Small intestine (tissue), 7 donors: ENCODE measurements around the gene NAPSA. TPM values are rescaled to one million over a fixed set of nuclear protein-coding genes. Genes with fewer than 3 reads are reported as not detected.

Experiments used
- DNase-seq, 2 donors: peaks; one replicate each; pipeline versions ENCODE4 v3.0.0 to v3.0.0-alpha.2; 2013
- FAIRE-seq: peaks from 2 replicates; lab custom pipeline; 2012; peaks lifted over from hg19 to GRCh38; lab: Jason Lieb, UNC
- H3K27ac ChIP-seq, 3 donors: one replicate each; pipeline ENCODE4 v1.5.1; 2013; ENCODE audit warnings: low read length in 2 of 3, mild to moderate bottlenecking in 2 of 3, control low read depth in 1 of 3, inconsistent platforms in 1 of 3, low read depth in 1 of 3, moderate library complexity in 1 of 3
- H3K27me3 ChIP-seq, 3 donors: one replicate each; pipeline ENCODE4 v1.6.1; 2013; ENCODE audit warnings: low read length in 3 of 3, inconsistent platforms in 1 of 3; ENCODE audit not compliant: control insufficient read depth in 3 of 3, insufficient read depth in 3 of 3
- H3K36me3 ChIP-seq, 3 donors: one replicate each; pipeline ENCODE4 v1.6.1; 2013; ENCODE audit warnings: low read length in 3 of 3, inconsistent platforms in 1 of 3, low read depth in 1 of 3, mild to moderate bottlenecking in 1 of 3, moderate library complexity in 1 of 3; ENCODE audit not compliant: control insufficient read depth in 3 of 3, insufficient read depth in 2 of 3
- H3K4me1 ChIP-seq, 3 donors: one replicate each; pipeline ENCODE4 v1.6.1; 2013; ENCODE audit warnings: low read length in 2 of 3, inconsistent platforms in 1 of 3, low read depth in 1 of 3, mild to moderate bottlenecking in 1 of 3, moderate library complexity in 1 of 3; ENCODE audit not compliant: control insufficient read depth in 3 of 3, insufficient read depth in 2 of 3
- H3K4me3 ChIP-seq, 3 donors: one replicate each; pipeline ENCODE4 v1.5.1; 2013; ENCODE audit warnings: low read length in 3 of 3, control low read depth in 1 of 3, inconsistent platforms in 1 of 3, low read depth in 1 of 3, mild to moderate bottlenecking in 1 of 3, moderate library complexity in 1 of 3
- H3K9me3 ChIP-seq, 2 donors: one replicate each; pipeline ENCODE4 v1.6.1; 2013; ENCODE audit warnings: low read depth in 1 of 2, low read length in 1 of 2; ENCODE audit not compliant: control insufficient read depth in 2 of 2, insufficient read depth in 1 of 2
- WGBS, 3 donors: extraction: QIAGEN DNeasy Blood & Tissue Kit; methylation state at CpG; one replicate each; pipeline ENCODE4 v1.1.7; 2013; 5-methylcytosine and 5-hydroxymethylcytosine counted together
- polyA plus RNA-seq, 4 donors: library from polyadenylated mRNA; stranded (reverse) in 3 of 4; unstranded in 1 of 4; fragments of 200-250 nt in 3 of 4; fragments of 120-200 nt in 1 of 4; gene quantifications; one replicate each; pipeline versions ENCODE4 v1.2.1 to v1.2.3, GENCODE V29; 2013
- donor health status: healthy with polysubstance abuse.
- donor health status: control.
- donor health status: control.
- donor health status: Bipolar disorder and iron deficiency.
- donor health status: healthy.

NAPSA gene
- polyA plus RNA-seq, 4 donors = 1.8 to 9.6 (median 5.2) TPM

- Histone ChIP-seq H3K9me3 (no peaks in the 10 kb centered on the region), H3K4me1 (peaks cover 0 to 11% (median 3%) of the 10 kb centered on the region in 3 donors), H3K36me3 (no peaks in the 10 kb centered on the region), H3K4me3 (no peak overlapping the region), H3K27ac (no peak overlapping the region), H3K27me3 (peaks cover 0 to 16% (median 8%) of the 10 kb centered on the region in 3 donors)
- WGBS, 3 donors = 76 to 90% (median 85%) methylated on average over 12 of the region's 12 CpGs
- DNase-seq = no peak
- FAIRE-seq = no peak
These were observed 43.2 kb downstream of the NAPSA start for GRCh38 chr19:50322234-50322633.

GRCh38 chr19:50321831-50322230, 43.6 kb downstream of the NAPSA start:
- FAIRE-seq (no peak), DNase-seq (no peak)
- Histone ChIP-seq H3K36me3 (no peaks in the 10 kb centered on the region), H3K27me3 (peaks cover 0 to 12% (median 5%) of the 10 kb centered on the region in 3 donors), H3K9me3 (no peaks in the 10 kb centered on the region), H3K4me3 (no peak overlapping the region), H3K4me1 (peaks cover 0 to 11% (median 3%) of the 10 kb centered on the region in 3 donors), H3K27ac (no peak overlapping the region)
- WGBS, 3 donors = 82 to 89% (median 88%) methylated on average over 3 to 4 of the region's 4 CpGs

GRCh38 chr19:50320596-50320995, 44.8 kb downstream of the NAPSA start:
- no peaks in the 10 kb centered on the region for H3K36me3 ChIP-seq
- H3K4me3 ChIP-seq = no peak overlapping the region
- no peak for DNase-seq
- H3K4me1 ChIP-seq = peaks cover 0 to 5% (median 0%) of the 10 kb centered on the region in 3 donors
- WGBS, 3 donors = 85 to 92% (median 89%) methylated on average over 17 to 20 of the region's 20 CpGs
- H3K27ac ChIP-seq = no peak overlapping the region
- H3K27me3 ChIP-seq = peaks cover 0 to 8% (median 6%) of the 10 kb centered on the region in 3 donors
- FAIRE-seq = no peak
- no peaks in the 10 kb centered on the region for H3K9me3 ChIP-seq

GRCh38 chr19:50320051-50320450, 45.4 kb downstream of the NAPSA start:
- no peaks in the 10 kb centered on the region for H3K36me3 ChIP-seq
- no peak overlapping the region for H3K4me3 ChIP-seq
- H3K27ac ChIP-seq = no peak overlapping the region
- DNase-seq = no peak
- peaks cover 0 to 10% (median 9%) of the 10 kb centered on the region in 3 donors for H3K27me3 ChIP-seq
- H3K4me1 ChIP-seq = peaks cover 0 to 1% (median 0%) of the 10 kb centered on the region in 3 donors
- FAIRE-seq = no peak
- no peaks in the 10 kb centered on the region for H3K9me3 ChIP-seq
- WGBS, 3 donors = 89 to 91% (median 90%) methylated on average over 12 of the region's 12 CpGs

- Histone ChIP-seq H3K4me1 (no peaks in the 10 kb centered on the region), H3K4me3 (no peak overlapping the region), H3K9me3 (no peaks in the 10 kb centered on the region), H3K27ac (no peak overlapping the region), H3K27me3 (peaks cover 0 to 18% (median 16%) of the 10 kb centered on the region in 3 donors), H3K36me3 (no peaks in the 10 kb centered on the region)
- 82 to 84% (median 82%) methylated on average over 11 of the region's 11 CpGs for WGBS, 3 donors
- DNase-seq (no peak), FAIRE-seq (no peak)
These were observed 46.3 kb downstream of the NAPSA start for GRCh38 chr19:50319156-50319555.

GRCh38 chr19:50318438-50318837, 47.0 kb downstream of the NAPSA start:
- Histone ChIP-seq H3K27ac (no peak overlapping the region), H3K4me1 (no peaks in the 10 kb centered on the region), H3K9me3 (no peaks in the 10 kb centered on the region), H3K4me3 (no peak overlapping the region), H3K36me3 (no peaks in the 10 kb centered on the region), H3K27me3 (peaks cover 0 to 25% (median 18%) of the 10 kb centered on the region in 3 donors)
- FAIRE-seq (no peak), DNase-seq (no peak)
- WGBS, 3 donors = 86 to 92% (median 86%) methylated on average over 8 of the region's 8 CpGs

- Histone ChIP-seq H3K27me3 (peaks cover 0 to 38% (median 25%) of the 10 kb centered on the region in 3 donors), H3K4me1 (no peaks in the 10 kb centered on the region), H3K27ac (no peak overlapping the region), H3K4me3 (no peak overlapping the region), H3K9me3 (no peaks in the 10 kb centered on the region), H3K36me3 (no peaks in the 10 kb centered on the region)
- no peak for FAIRE-seq
- DNase-seq = no peak
- WGBS, 3 donors = 76 to 78% (median 77%) methylated on average over 4 of the region's 4 CpGs
These were observed 48.3 kb downstream of the NAPSA start for GRCh38 chr19:50317115-50317514.

- Histone ChIP-seq H3K27me3 (peaks cover 0 to 40% (median 29%) of the 10 kb centered on the region in 3 donors), H3K4me3 (no peak overlapping the region), H3K9me3 (no peaks in the 10 kb centered on the region), H3K27ac (no peak overlapping the region), H3K4me1 (no peaks in the 10 kb centered on the region), H3K36me3 (peaks cover 0 to 4% (median 0%) of the 10 kb centered on the region in 3 donors)
- peak in 1 of 2 donors; percentile 39 for DNase-seq
- FAIRE-seq = no peak
- WGBS, 3 donors = 2 to 20% (median 19%) methylated on average over 16 to 18 of the region's 18 CpGs
These were observed 49.5 kb downstream of the NAPSA start for GRCh38 chr19:50315773-50316448.
